ENCODE data around the gene SAMD11. TPM values are rescaled to one million over a fixed set of nuclear protein-coding genes. Genes with fewer than 3 reads are reported as not detected.

The SAMD11 gene
- total RNA-seq, 1 donor from 2014 or later, result 15.0 TPM

- DNase-seq (ENCODE audit: low spot score), result no peak
These were observed 7.9 kb downstream of the SAMD11 start for GRCh38 chr1:931380-932172.

GRCh38 chr1:932173-932510, 8.4 kb downstream of the SAMD11 start:
- no peak for DNase-seq (ENCODE audit: low spot score)

- peak; percentile 76 for DNase-seq (ENCODE audit: low spot score)
These were observed 9.3 kb downstream of the SAMD11 start for GRCh38 chr1:932776-933602.

- DNase-seq (ENCODE audit: low spot score), result no peak
These were observed 9.8 kb downstream of the SAMD11 start for GRCh38 chr1:933603-933940.

GRCh38 chr1:934991-935750, 11.4 kb downstream of the SAMD11 start:
- no peak for DNase-seq (ENCODE audit: low spot score)

GRCh38 chr1:935751-936231, 12.1 kb downstream of the SAMD11 start:
- no peak for DNase-seq (ENCODE audit: low spot score)

GRCh38 chr1:936348-937264, 12.9 kb downstream of the SAMD11 start:
- DNase-seq (ENCODE audit: low spot score), result no peak

GRCh38 chr1:937521-937920, 13.8 kb downstream of the SAMD11 start:
- no peak for DNase-seq (ENCODE audit: low spot score)

GRCh38 chr1:938088-938683, 14.5 kb downstream of the SAMD11 start:
- DNase-seq (ENCODE audit: low spot score), result peak; percentile 44

GRCh38 chr1:938711-939489, 15.2 kb downstream of the SAMD11 start:
- DNase-seq (ENCODE audit: low spot score), result no peak

- no peak for DNase-seq (ENCODE audit: low spot score)
These were observed 15.9 kb downstream of the SAMD11 start for GRCh38 chr1:939511-940106.

- peak; percentile 72 for DNase-seq (ENCODE audit: low spot score)
These were observed 16.6 kb downstream of the SAMD11 start for GRCh38 chr1:940107-941014.

GRCh38 chr1:941015-941587, 17.4 kb downstream of the SAMD11 start:
- DNase-seq (ENCODE audit: low spot score), result no peak

- peak; percentile 69 for DNase-seq (ENCODE audit: low spot score)
These were observed 18.1 kb downstream of the SAMD11 start for GRCh38 chr1:941588-942383.

GRCh38 chr1:942411-942821, 18.7 kb downstream of the SAMD11 start:
- DNase-seq (ENCODE audit: low spot score), result no peak

GRCh38 chr1:942864-943533, 19.3 kb downstream of the SAMD11 start:
- DNase-seq (ENCODE audit: low spot score), result peak; percentile 58

All from mucosa of gallbladder (tissue), 1 donor.